Left hindlimb (tissue), 1 donor: Measurements from ENCODE around the gene COL20A1.
A peak's percentile ranks its signal among the peaks of the same experiment; 100 is the strongest.

ENCODE experiments used
- DNase-seq: peaks from one replicate; pipeline ENCODE4 v3.0.0-alpha.2; 2018

Gene COL20A1

DNA sequence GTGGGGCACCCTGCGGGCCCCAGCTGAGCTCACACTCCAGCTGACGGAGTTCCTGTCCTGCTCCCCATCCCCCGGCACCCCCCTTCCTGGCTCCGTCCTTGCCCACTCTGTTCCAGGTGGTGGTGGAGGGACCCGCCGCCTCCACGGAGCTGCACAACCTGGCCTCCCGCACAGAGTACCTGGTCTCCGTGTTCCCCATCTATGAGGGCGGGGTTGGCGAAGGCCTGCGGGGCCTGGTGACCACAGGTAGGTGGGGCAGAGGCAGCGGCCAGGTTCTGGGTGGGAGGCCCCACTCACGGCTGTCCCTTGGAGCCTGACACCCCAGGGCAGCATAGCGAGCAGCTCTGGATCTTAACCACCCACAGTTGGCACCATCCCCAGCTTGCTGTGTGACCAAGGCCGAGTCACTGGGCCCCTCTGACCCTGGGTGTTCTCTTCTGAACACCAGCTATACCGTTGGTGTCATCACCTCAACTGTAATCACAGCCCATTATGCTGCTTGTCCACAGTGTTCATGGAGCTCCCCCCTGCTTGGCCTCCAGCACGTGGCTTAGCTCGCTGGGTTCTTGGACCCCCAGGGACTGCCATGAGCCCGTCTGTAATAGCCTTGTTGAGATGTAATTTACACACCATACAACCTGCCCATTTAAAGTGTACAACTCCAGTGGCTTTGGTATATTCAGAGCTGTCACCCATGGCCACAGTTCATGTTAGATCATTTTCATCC lies 17.4 kb downstream of the COL20A1 start:
- DNase-seq = no peak

DNA sequence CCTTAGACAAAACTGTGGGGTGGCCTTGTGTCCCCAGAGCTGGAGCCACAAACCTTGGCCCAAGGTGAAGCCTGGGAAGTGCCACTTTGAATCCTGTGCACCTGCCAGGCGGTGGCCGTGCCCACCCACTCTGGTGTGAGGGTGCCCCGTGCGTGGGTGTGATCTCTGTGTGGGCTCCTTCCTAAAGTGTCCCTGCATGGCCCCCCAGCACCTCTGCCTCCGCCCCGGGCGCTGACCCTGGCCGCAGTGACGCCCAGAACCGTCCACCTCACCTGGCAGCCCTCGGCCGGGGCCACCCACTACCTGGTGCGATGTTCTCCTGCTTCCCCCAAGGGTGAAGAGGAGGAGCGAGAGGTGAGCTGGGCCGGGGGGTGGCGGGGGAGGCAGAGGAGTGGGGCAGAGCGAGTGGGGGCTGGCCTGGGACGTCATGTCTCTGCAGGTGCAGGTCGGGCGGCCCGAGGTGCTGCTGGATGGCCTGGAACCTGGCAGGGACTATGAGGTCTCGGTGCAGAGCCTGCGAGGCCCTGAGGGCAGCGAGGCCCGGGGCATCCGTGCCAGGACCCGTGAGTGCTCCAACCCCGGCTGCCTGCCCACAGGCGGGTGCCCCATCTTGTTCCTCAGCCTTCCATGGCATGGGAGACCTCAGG lies 18.3 kb downstream of the COL20A1 start:
- no peak for DNase-seq

DNA sequence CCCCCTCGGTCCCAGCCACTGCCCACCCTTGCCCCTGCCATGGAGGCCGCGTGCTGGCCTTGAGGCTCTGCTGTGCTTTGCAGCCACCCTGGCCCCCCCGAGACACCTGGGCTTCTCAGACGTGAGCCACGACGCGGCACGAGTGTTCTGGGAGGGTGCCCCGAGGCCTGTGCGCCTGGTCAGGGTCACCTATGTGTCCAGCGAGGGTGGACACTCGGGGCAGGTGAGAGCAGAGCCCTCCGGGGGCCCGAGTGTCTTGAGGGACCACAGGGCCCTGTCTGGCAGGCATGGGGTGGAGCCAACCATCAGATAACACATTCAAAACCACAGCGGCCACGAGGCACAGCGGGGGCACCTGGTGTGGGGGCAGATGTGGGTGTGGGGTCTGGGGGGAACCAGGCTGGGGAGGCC lies 18.9 kb downstream of the COL20A1 start:
- DNase-seq = no peak

DNA sequence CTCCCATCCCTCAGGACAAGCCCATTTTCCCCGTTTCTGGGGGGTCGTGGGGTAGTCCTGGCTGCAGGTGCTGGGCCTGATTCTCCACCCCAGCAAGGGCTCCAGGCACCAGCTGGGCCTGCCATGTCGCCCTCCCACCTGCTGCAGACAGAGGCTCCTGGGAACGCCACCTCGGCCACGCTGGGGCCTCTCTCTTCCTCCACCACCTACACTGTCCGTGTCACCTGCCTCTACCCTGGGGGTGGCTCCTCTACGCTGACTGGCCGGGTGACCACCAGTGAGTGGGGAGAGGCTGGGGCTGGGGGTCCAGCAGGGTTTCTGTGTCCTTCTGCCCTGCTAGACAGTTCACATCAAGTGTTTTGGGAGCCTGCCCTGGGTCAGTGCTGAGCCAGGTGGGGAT lies 19.3 kb downstream of the COL20A1 start:
- no peak for DNase-seq

DNA sequence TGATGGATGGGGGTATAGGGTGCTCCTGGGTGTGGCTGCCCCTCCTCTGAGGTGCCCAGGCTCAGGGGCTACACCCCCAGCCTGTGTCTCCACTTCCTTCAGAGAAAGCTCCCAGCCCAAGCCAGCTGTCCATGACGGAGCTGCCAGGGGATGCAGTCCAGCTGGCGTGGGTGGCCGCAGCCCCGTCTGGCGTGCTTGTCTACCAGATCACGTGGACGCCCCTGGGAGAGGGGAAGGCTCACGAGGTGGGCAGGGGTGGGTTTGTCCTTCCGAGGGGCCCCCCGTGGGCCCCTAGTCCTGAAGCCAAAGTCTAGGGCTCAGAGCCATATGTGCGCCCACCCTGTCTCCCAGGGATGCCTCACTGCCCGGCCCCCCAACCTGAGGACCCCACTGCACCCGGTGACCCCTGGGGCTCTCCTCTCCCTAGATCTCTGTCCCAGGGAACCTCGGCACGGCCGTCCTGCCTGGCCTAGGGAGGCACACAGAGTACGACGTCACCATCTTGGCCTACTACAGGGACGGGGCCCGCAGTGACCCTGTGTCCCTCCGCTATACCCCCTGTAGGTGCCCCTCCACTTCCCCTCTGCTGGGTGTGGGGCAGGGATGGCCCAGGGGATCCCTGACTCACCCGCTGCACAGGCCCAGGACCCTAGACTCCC lies 19.8 kb downstream of the COL20A1 start:
- DNase-seq = no peak

DNA sequence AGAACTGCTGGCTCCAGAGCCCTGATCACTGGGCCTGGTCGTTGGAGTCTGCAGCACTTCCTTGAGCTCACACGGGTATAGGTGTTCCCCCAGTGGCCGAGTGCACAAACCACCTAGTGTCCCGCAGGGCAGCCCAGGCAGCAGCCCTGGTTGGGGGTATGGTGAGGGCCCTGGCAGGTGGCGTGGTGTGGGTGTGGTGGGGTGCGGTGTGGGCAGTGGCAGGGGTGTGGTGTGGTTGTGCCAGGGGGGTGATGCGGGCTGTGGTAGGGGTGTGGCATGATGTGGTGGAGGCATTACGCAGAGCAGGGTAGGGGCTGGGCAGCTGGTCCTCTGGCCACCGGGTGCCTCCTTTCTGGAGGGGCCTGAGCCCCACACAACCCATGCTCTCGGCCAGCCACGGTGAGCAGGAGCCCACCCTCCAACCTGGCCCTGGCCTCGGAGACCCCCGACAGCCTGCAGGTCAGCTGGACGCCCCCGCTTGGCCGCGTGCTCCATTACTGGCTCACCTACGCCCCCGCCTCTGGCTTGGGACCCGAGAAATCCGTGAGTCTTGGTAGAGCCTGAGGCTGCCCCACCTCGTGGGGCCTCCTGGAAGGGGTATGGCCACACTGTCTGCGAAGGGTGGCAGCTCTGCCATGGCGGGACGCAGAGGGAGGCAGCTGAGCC lies 20.5 kb downstream of the COL20A1 start:
- DNase-seq = no peak

DNA sequence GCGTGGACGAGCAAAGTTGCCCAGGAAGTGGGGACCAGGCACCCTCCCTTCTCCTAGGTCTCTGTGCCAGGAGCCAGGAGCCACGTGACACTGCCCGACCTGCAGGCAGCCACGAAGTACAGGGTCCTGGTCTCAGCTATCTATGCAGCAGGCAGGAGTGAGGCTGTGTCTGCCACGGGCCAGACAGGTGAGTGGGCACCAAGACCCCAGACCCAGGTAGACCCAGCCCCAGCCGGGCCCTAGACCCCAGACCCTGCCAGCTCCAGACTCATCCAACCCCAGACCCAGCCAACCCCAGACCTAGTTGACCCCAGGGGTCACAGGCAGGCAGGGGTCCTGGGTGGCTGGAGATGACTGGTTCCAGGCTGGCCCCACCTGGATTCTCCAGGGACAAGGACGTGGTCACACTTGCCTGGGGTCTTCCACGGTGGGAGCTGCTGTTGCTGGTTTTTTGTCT lies 21.1 kb downstream of the COL20A1 start:
- no peak for DNase-seq

DNA sequence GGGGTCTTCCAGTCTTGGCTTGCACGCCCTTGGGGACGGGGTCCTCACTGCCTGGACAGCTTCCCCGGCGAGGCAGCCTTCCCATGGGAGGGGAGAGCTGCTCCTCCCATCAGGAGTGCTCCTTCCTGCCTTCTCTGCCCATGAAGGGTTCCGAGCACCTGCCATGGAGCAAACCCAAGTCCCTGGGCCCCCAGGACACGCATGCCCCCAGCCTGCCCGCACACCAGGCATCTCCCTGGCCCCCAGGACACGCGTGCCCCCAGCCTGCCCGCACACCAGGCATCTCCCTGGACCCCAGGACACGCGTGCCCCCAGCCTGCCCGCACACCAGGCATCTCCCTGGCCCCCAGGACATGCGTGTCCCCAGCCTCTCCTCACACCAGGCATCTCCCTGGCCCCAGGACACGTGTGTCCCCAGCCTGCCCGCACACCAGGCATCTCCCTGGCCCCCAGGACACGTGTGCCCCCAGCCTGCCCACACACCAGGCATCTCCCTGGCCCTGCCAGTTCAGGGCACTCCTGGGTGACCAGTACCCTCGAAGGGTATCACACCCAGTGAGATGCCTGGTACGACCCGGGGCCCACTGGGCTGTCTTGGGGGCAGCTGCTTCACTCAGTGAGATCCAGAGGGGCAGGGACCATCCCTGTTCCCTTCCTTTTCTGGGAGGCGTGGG lies 21.7 kb downstream of the COL20A1 start:
- no peak for DNase-seq

DNA sequence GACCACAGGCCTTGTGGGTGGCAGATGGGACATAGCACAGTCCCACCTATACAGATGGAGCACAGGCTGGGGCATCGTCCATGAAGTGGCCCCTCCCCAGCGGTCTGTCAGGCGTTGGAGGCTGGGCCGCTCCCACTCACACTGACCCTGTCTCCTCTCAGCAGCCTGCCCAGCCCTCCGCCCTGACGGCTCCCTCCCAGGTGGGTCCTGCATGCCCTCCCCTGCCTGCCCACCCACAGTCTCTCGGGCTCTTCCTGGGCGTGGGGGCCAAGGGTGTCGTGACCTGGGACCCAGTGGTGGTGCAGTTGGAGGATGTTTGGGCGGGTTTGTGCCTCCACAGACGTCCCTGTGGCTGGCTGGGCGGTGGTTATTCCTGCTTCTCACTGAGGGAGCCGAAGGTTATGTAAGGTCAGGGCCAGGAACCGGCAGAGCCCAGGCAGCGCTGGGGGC lies 22.3 kb downstream of the COL20A1 start:
- DNase-seq = peak; percentile 22

DNA sequence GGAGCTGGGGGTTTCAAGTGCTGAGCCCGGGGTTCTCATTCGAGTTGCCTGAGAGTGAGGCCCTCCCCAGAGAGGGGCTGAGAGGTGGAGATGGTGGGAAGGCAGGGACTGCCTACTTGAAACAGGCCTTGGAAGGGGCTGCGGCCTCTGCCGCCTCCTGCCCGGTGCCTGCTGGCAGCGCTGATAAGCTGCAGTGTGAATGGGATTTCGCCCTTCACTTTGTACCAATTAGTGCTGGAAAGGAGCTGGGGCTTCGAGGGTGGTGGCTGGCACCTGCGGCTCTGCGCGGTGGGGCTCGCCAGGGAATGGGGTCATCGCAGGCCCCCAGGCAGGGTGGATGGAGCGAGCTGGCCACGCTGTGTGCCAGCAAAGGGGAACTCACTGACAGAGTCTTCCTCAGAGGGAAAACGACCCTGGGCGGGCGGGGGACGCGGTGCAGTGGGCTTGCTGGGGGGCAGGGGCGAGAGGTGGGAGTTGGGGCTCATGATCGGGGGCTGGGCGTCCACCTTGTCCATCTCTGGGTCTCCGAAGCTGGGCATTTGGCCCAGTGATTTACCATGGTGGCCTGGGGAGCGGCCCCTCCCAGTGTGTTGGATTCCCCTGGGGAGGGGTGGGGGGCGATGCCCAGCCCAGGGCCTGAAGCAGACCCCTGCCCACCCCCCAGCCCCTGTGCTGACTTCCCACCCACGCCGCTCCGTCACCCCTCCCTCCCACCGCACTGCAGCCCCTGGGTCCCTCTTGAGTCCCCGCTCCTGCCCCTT lies 22.9 kb downstream of the COL20A1 start:
- DNase-seq = peak; percentile 22

DNA sequence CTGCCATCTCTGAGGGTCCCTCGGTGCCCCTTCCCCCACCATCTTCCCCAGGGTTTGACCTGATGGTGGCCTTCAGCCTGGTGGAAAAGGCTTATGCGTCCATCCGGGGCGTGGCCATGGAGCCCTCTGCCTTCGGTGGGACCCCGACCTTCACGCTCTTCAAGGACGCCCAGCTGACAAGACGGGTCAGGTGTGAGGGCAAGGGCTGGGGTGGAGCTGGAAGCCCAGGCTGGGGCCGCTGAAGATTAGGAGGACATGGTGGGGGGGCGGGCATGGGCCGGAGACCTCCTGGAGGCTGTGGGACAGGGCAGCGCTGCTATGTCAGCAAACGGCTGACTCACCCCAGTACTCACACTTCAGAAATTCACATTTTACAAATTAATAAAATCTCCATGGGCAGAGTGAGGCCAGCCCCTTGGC lies 23.5 kb downstream of the COL20A1 start:
- peak; percentile 19 for DNase-seq

DNA sequence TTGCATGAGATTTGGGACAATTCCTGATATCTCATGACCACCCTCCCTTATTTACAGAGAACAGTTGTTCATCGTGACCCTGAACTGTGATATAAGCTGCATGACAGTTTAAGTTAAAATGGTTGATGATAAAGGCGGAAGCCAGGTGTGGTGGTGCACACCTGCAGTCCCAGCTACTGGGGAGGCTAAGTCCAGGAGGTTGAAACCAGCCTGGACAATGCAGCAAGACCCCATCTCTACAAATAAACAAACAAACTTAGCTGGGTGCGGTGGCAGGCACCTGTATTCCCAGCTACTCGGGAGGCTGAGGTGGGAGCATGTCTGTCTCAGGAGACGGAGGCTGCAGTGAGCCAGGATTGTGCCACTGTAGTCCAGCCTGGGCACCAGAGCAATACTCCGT lies 24.1 kb downstream of the COL20A1 start:
- peak; percentile 18 for DNase-seq

DNA sequence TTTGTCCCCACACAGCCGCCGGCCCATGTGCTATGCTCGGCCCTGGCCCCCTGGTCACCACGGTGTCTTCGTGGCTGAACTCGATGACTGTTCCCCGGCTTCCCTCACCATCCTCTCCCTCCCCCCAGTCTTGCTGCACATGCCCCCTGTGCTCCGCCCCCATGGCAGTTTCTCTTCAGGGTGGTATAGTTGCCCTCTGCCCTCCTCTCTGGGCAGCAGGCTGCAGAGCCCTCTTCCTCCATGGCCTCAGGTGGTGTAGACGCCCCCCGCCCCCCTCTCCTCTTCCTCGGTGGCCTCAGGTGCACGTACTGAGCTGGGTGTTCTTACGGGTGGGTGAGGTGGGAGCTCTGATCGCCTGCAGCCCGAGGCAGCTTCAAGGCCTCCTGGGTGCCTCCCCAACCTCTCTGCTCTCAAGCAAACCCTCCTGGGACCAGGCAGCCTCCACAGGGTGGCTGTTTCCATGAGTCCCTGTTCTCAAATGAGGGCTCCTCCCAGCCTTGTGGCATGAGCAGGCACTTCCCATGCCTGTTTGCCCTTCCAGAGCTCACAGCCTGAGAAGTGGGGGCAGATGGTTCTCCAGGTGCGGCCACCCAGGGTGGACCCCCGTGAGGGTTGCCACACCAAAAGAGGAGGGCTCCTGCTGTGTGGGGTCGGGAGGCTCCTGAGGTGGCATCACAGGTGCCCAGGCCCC lies 24.8 kb downstream of the COL20A1 start:
- DNase-seq = peak; percentile 5

DNA sequence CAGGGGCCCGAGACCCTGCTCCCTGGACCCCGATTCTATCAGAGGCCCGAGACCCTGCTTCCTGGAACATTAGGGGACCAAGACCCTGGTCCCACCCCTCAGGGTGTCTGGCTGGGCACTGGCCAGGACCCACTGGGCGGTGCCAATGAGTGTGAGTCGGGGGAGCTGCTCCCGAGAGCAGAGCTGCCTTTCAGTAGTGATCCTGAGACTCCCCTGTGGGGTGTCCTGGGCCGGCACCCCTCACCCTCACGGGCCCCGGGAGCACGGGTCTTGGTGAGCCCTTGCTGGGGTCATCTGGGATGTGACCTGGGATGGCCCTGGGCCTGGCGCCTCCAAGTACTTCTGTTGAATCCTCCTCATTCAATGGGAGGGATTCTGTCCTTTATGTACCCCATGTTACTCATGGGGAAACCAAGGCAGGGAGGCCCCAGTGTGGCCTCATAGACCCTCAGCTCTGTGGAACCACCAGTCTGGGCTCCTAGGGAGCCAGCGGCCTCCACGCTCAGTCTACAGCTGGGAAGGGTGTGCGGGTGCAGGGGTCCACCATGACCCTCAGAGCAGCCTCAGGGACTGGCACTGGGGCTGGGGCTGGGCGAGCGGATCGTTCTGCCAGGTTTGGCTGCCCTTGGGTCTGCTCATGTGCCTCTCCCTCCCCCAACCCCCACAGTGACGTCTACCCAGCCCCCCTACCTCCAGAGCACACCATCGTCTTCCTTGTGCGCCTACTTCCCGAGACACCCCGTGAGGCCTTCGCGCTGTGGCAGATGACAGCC lies 25.6 kb downstream of the COL20A1 start:
- DNase-seq = peak; percentile 21

DNA sequence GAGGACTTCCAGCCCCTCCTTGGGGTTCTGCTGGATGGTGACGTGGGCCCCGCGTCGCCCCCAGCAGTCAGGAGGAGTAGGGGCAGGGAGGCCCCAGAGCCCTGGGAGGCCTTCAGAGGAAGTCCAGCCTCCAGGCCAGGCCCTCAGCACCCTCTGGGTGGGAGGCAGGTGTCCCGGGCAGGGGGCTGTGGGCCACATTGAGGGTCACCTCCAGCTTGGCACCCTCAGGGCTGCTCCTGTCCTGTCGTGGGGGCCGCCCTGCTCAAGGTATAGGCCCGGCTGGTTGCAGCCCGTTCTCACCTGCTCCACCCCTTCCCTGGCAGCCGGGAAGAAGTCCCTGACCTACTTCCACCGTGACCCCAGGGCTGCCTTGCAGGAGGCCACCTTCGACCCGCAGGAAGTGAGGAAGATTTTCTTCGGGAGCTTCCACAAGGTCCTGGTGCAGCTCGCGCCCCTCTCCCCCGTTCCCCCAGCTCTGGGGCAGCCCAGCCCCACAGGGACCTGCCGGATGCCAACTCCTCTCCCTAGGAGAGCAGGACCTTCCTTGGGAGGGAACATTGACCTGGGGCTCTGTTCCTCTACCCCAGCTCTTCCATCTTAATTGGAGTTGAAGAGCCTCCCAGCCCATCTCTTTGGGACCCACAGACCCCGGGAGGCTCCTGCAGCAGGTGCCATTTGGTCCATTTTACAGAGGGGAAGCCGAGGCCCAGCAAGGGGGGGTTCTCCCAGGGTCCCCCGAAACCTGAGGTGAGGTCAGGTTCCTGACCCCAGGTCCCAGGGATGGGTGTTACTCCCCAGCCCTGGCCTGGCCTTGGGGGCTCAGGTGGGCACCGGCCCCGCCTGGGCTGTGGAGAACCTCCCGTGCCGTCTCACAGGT lies 26.4 kb downstream of the COL20A1 start:
- DNase-seq = peak; percentile 18

DNA sequence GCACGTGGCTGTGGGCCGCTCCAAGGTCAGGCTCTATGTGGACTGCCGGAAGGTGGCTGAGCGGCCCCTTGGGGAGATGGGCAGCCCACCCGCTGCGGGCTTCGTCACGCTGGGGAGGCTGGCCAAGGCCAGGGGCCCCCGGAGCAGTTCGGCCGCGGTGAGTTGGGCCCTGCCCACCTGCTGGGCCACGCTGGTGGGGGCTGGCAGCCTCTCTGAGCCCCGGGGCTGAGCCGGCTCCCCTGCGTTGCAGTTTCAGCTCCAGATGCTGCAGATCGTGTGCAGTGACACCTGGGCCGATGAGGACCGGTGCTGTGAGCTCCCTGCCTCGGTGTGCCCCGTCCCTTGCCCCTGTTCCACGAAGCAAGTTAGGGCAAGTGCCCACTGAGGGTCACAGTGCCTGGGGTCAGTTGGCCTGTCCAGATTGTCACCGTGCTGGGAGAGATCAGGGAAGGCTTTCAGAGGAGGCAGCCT lies 27.1 kb downstream of the COL20A1 start:
- peak; percentile 22 for DNase-seq

DNA sequence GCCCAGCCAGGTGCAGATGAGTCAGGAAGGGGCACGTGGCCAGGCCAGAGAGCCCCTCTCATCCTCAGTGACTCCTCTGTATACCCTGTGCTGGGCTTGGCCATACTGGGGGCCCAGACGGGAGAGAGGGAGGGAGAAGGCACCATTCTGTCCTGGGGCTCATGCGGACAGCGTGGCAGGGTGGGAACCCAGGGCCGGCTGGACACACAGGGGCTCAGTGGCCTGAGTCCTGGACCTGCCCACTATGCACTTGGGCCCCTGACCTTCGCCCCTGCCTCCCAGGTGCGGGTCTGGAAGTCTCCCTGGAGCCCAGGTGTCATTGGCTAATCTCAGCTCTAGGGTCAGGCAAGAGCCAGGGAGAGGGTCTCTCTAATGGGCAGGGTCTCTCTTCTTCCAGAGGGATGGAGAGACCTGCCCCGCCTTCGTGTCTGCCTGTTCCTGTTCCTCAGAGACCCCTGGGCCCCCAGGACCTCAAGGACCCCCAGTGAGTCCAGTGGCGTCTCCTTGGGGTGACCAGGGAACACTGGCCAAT lies 27.7 kb downstream of the COL20A1 start:
- no peak for DNase-seq

DNA sequence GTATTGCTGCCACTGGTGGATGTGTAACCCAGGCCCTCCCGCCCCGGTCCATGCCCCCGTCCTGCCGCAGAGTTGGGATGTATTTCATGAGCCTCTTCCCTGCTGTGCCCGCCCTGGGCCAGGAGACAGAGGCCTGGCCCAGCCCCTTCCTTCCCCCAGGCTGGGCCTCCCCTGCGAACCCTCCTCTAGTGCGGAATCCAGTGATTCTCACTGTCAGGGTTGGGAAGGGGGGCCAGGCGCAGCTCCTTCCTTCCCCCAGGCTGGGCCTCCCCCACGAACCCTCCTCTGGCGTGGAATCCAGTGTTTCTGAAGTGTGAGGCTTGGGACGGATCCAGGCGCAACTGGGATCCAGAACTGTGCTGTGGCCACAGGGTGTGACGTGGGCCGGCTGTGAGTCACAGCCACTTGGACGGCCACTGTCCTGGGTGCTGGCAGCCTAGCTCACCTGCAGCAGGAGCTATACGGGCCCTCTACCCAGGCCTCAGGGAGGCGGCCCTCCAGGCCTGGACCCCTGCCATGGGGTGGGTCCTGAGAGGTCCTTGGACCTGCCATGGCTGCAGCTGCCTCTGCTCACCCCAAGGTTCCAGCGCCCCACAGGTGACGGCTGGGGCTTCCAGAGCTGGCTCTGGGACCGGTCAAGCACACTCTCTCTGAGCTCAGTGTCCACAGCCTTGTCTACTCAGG lies 28.3 kb downstream of the COL20A1 start:
- DNase-seq = peak; percentile 85
